Mammary epithelial cell (primary cell): ENCODE results near the gene LRRC59.
"Not testable (repeated sequence)": the region's sequence is repeated elsewhere in the genome, so short reads cannot be mapped to it uniquely, and the experiment has no call there.

Experiments
- CTCF ChIP-seq, 2 donors: IDR thresholded peaks in 1 of 2; conservative IDR thresholded peaks in 1 of 2; 2 replicates each; pipeline ENCODE4 v1.5.1; 2011 to 2012; ENCODE audit warnings: inconsistent platforms in 2 of 2, low read length in 2 of 2, mild to moderate bottlenecking in 2 of 2, control low read depth in 1 of 2, low read depth in 1 of 2; ENCODE audit not compliant: insufficient read depth in 1 of 2; ENCODE audit errors: extremely low read depth in 1 of 2
- EZH2 ChIP-seq: IDR thresholded peaks from 2 replicates; pipeline ENCODE4 v1.6.1; 2012; ENCODE audit warnings: low read length, inconsistent platforms, borderline replicate concordance

GRCh38 chr17:50399591-50399990 lies 2.3 kb upstream of the LRRC59 start:
- TF ChIP-seq CTCF (conservative IDR thresholded peaks at IDR 0.05 in 1 of 2, IDR thresholded peaks at IDR 0.05 in 1 of 2; ENCODE audit: extremely low read depth in 1 of 2, insufficient read depth in 1 of 2, low read depth in 1 of 2, low read length in 2 of 2); EZH2: not testable (repeated sequence)
